Tibial artery (tissue), 4 donors: ENCODE results near the gene LDAF1.

Experiments used
- DNase-seq, 2 donors: peaks; one replicate each; pipeline ENCODE4 v3.0.0-alpha.2; 2019
- H3K27ac ChIP-seq, 2 donors: fragments of 200-600 bp; sonication (generic) in 1 of 2; 1 replicate in 1 of 2; 2 replicates in 1 of 2; pipeline ENCODE4 v1.5.1; 2018 to 2019; ENCODE audit warnings: mild to moderate bottlenecking in 1 of 2
- H3K27me3 ChIP-seq, 2 donors: fragments of 200-600 bp; sonication (generic) in 1 of 2; one replicate each; pipeline versions ENCODE4 v1.5.1 to v1.6.0; 2016 to 2019
- H3K36me3 ChIP-seq, 3 donors: fragments of 200-600 bp; sonication (generic) in 2 of 3; one replicate each; pipeline ENCODE4 v1.5.1; 2016 to 2019; ENCODE audit warnings: mild to moderate bottlenecking in 2 of 3
- H3K4me1 ChIP-seq, 4 donors: fragments of 200-600 bp; sonication (generic) in 2 of 4; 1 replicate in 3 of 4; 2 replicates in 1 of 4; pipeline ENCODE4 v1.5.1; 2016 to 2019
- H3K4me3 ChIP-seq, 2 donors: fragments of 200-600 bp; sonication (generic) in 1 of 2; 1 replicate in 1 of 2; 2 replicates in 1 of 2; pipeline ENCODE4 v1.5.1; 2018 to 2019; ENCODE audit warnings: mild to moderate bottlenecking in 2 of 2
- H3K9me3 ChIP-seq, 3 donors: fragments of 200-600 bp; sonication (generic) in 1 of 3; one replicate each; pipeline ENCODE4 v1.5.1; 2016 to 2019
- intact Hi-C: fragments of 100-400 bp; cut with DNase I; formaldehyde crosslinking; loops from one replicate; pipeline ENCODE4 v1.15.0; 2023; ENCODE audit warnings: low total_unique reads
- TF ChIP-seq, protein P1 (sequence below), 2 experiments: fragments of 200-600 bp in 1 of 2; fragments of 450-650 bp in 1 of 2; IDR thresholded peaks; one replicate each; pipeline ENCODE4 v1.5.1; 2017 to 2019; ENCODE audit warnings: antibody characterized with exemption in 2 of 2, mild to moderate bottlenecking in 1 of 2, moderate library complexity in 1 of 2

Gene LDAF1

DNA sequence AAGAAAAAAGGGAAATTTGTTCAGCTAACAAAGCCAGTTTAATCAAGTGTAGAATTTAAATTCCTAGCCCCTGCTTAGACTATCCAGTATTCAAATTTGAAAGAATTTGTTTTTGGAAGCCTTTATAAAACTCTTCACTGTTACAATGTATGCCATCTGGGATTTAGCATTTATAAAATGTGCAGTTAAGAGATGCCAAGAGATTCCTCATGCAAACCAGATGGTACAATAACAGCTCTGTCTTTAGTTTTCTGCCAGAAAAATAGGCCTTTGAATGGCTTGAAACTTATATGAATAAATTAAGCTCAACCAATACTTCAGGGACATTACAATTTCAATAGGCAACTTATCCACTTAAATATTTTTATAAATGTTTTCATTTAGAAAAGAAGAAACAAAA, 68.3 kb downstream of the LDAF1 start:
- Histone ChIP-seq H3K9me3 (no peaks in the 10 kb centered on the region), H3K36me3 (no peaks in the 10 kb centered on the region), H3K4me3 (no peak overlapping the region), H3K27me3 (peaks cover 0 to 15% of the 10 kb centered on the region in 2 donors), H3K27ac (no peak overlapping the region), H3K4me1 (no peaks in the 10 kb centered on the region)
- DNase-seq = no peak
- TF ChIP-seq, protein P1, sequence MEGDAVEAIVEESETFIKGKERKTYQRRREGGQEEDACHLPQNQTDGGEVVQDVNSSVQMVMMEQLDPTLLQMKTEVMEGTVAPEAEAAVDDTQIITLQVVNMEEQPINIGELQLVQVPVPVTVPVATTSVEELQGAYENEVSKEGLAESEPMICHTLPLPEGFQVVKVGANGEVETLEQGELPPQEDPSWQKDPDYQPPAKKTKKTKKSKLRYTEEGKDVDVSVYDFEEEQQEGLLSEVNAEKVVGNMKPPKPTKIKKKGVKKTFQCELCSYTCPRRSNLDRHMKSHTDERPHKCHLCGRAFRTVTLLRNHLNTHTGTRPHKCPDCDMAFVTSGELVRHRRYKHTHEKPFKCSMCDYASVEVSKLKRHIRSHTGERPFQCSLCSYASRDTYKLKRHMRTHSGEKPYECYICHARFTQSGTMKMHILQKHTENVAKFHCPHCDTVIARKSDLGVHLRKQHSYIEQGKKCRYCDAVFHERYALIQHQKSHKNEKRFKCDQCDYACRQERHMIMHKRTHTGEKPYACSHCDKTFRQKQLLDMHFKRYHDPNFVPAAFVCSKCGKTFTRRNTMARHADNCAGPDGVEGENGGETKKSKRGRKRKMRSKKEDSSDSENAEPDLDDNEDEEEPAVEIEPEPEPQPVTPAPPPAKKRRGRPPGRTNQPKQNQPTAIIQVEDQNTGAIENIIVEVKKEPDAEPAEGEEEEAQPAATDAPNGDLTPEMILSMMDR (IDR thresholded peaks at IDR 0.05) = no peak
- intact Hi-C loops = no loop called here

DNA sequence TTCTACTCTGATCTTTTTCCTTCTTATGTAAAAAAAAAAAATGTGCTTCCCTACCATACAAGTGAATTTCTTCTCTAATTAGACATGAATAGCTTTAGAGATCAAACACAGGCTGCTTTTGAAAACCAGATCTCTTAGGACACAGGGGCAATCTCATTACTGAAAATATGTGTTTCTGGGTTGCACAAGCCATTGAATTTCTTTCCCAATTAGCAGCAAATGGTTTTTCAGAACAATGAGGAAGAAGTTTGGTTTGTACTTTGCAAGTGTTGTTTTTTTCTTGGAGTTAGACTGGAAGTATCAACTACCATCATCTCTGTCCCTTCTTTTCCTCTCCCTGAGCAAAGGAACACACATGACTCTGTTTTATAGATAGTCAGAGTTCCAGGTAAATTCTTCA, 69.4 kb downstream of the LDAF1 start:
- Histone ChIP-seq H3K27ac (no peak overlapping the region), H3K9me3 (no peaks in the 10 kb centered on the region), H3K36me3 (no peaks in the 10 kb centered on the region), H3K4me1 (no peaks in the 10 kb centered on the region), H3K27me3 (peaks cover 0 to 14% of the 10 kb centered on the region in 2 donors), H3K4me3 (no peak overlapping the region)
- no peak for DNase-seq
- intact Hi-C loops = no loop called here
- TF ChIP-seq, protein P1 (IDR thresholded peaks at IDR 0.05) = no peak

DNA sequence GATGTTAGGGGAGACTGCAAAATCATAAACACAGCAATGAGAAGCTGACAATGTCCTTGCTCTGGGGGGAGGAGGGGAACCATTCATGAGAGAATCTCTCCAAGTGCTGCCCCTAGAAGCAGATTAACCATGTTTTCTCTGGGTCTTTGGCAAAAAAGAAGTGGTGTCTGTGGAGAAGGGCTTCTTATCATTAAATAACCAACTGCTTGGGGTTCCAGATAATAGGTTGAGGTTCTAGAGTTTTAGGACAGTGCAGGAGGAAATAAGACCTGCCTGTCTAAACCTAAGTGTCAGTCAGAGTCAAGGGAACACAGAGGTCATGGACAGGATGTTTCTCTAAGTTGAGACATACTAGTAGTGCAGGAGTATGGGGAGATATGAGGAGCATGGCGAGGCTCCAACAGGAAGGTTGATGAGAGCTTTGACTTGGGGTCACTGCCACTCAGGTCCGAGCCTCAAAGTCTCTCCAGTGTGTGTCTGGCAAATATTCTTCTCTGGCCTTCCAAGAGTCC, 69.9 kb downstream of the LDAF1 start:
- Histone ChIP-seq H3K36me3 (no peaks in the 10 kb centered on the region), H3K27ac (no peak overlapping the region), H3K9me3 (no peaks in the 10 kb centered on the region), H3K4me1 (no peaks in the 10 kb centered on the region), H3K27me3 (peaks cover 0 to 14% of the 10 kb centered on the region in 2 donors), H3K4me3 (no peak overlapping the region)
- intact Hi-C loops = no loop called here
- TF ChIP-seq, protein P1 (IDR thresholded peaks at IDR 0.05) = no peak
- DNase-seq = no peak
